Esophagus muscularis mucosa (tissue), 4 donors: ENCODE data around the gene SYF2. TPM values are rescaled to one million over a fixed set of nuclear protein-coding genes. Genes with fewer than 3 reads are reported as not detected.
"Not testable (repeated sequence)": the region's sequence is repeated elsewhere in the genome, so short reads cannot be mapped to it uniquely, and the experiment has no call there.

ENCODE experiments used
- DNase-seq: peaks from one replicate; pipeline ENCODE4 v3.0.0-alpha.2; 2017; ENCODE audit errors: extremely low spot score
- H3K27ac ChIP-seq, 4 donors: fragments of 200-600 bp; sonication (generic); replicated peaks in 1 of 4; 1 replicate in 3 of 4; 2 replicates in 1 of 4; pipeline ENCODE4 v1.5.1; 2016 to 2019; ENCODE audit warnings: mild to moderate bottlenecking in 1 of 4
- H3K27me3 ChIP-seq, 4 donors: fragments of 200-600 bp; sonication (generic); one replicate each; pipeline versions ENCODE4 v1.5.1 to v1.6.0; 2016 to 2019
- H3K36me3 ChIP-seq, 4 donors: fragments of 200-600 bp; sonication (generic); one replicate each; pipeline ENCODE4 v1.5.1; 2016 to 2019
- H3K4me1 ChIP-seq, 4 donors: fragments of 200-600 bp; sonication (generic); one replicate each; pipeline ENCODE4 v1.5.1; 2016 to 2019
- H3K4me3 ChIP-seq, 4 donors: fragments of 200-600 bp; sonication (generic); 1 replicate in 2 of 4; 2 replicates in 2 of 4; pipeline ENCODE4 v1.5.1; 2016 to 2019; ENCODE audit warnings: mild to moderate bottlenecking in 4 of 4, moderate library complexity in 1 of 4
- H3K9me3 ChIP-seq, 4 donors: fragments of 200-600 bp; sonication (generic); 1 replicate in 3 of 4; 2 replicates in 1 of 4; pipeline ENCODE4 v1.5.1; 2016 to 2019
- EP300 ChIP-seq: sonication (generic); formaldehyde crosslinking; IDR thresholded peaks from one replicate; pipeline ENCODE4 v1.6.1; 2017; ENCODE audit warnings: antibody characterized with exemption
- POLR2A ChIP-seq: fragments of 450-650 bp; IDR thresholded peaks from one replicate; pipeline ENCODE4 v1.6.1; 2017; ENCODE audit warnings: antibody characterized with exemption, moderate library complexity, mild to moderate bottlenecking, low read depth
- POLR2AphosphoS5 ChIP-seq, 2 donors: sonication (generic); formaldehyde crosslinking; IDR thresholded peaks; one replicate each; pipeline ENCODE4 v1.6.1; 2017; ENCODE audit warnings: antibody characterized with exemption in 2 of 2
- WGBS: methylation state at CpG from one replicate; pipeline ENCODE4 v1.1.5; 2018; 5-methylcytosine and 5-hydroxymethylcytosine counted together
- intact Hi-C: fragments of 100-400 bp; cut with DNase I; formaldehyde crosslinking; loops from one replicate; pipeline ENCODE4 v1.15.1; 2023
- total RNA-seq, 4 donors: library from RNA; depleted of rRNA; stranded (reverse); fragments of >200 nt; gene quantifications; one replicate each; pipeline versions ENCODE4 v1.1.0 to v1.2.1, GENCODE V29; 2016
- TF ChIP-seq, protein P1 (sequence below), 3 experiments: fragments of 200-600 bp in 2 of 3; fragments of 450-650 bp in 1 of 3; sonication (generic) in 2 of 3; IDR thresholded peaks; one replicate each; pipeline ENCODE4 v1.5.1; 2017 to 2019; ENCODE audit warnings: antibody characterized with exemption in 3 of 3, mild to moderate bottlenecking in 2 of 3, moderate library complexity in 1 of 3

The SYF2 gene
- total RNA-seq, 4 donors from 2014 or later, result 56.9 to 76.7 (median 65.2) TPM

DNA sequence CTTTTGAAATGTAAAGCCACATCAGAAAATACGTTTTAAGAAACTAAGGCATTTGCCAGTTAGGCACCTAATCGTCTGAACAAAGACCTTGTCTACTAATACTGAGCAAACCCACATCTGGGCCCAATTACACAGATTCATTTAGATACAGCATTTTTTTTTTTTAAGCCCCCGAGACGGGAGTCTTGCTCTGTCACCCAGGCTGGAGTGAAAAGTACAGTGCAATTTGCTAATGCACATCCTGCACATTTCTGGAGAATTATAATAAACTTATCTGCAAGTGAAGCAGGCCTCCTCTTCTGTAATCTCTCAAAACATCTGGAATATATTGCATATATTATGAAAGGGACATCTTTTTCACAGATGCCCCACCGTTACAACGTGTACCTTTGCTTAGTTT, 11.6 kb upstream of the SYF2 start:
- peaks cover 48 to 72% (median 61%) of the 10 kb centered on the region in 4 donors for H3K4me1 ChIP-seq

DNA sequence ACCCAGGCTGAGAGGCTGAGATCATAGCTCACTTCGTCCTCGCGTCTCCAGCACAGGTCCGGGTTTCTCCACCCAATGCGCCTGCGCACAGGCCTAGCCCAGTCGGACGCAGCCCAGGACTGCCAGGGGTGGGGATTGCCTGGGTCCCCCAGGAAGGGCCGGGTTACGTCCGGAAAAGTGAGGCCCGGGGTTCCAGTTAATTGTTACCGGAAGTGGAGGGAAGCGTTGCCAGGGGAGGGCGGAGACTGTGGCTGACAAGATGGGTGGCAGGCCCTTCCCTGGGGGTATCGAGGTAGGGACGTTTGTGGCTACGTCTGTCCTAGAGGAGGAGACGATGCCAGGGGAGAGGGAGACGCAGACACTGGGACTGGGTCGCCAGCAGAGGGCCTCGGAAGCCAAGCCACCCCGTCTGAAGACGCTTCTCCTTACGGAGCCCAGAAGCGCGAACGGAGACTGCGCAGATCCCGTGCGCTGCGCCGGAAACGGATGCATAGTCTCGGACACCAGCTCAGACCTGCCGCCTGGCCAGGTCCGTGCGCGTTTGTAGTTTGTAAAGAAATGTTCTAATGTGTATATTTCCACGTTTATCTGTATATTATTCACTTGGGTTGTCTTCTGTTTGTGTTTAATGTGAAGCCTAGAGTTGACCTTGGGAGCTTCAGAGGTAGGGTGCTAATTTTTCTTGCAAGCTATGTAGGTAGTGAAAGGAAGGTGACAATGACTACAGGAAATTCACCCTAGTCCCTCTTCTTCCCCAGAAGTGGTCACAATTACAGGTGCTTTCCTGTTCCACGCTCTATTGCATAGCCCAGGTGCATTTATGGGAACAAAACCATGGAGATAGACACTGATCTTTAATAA, 7.6 kb upstream of the SYF2 start:
- Histone ChIP-seq H3K27me3 (no peaks in the 10 kb centered on the region), H3K4me1 (peaks cover 36 to 65% (median 50%) of the 10 kb centered on the region in 4 donors), H3K4me3 (peak overlapping the region; percentile 53 to 62 (median 59)), H3K9me3 (no peaks in the 10 kb centered on the region), H3K36me3 (peaks cover 28 to 52% (median 36%) of the 10 kb centered on the region in 4 donors), H3K27ac (peak overlapping the region; percentile 89 to 93 (median 89))
- WGBS, result 2% methylated on average over 32 of the region's 41 CpGs
- TF ChIP-seq, protein P1, sequence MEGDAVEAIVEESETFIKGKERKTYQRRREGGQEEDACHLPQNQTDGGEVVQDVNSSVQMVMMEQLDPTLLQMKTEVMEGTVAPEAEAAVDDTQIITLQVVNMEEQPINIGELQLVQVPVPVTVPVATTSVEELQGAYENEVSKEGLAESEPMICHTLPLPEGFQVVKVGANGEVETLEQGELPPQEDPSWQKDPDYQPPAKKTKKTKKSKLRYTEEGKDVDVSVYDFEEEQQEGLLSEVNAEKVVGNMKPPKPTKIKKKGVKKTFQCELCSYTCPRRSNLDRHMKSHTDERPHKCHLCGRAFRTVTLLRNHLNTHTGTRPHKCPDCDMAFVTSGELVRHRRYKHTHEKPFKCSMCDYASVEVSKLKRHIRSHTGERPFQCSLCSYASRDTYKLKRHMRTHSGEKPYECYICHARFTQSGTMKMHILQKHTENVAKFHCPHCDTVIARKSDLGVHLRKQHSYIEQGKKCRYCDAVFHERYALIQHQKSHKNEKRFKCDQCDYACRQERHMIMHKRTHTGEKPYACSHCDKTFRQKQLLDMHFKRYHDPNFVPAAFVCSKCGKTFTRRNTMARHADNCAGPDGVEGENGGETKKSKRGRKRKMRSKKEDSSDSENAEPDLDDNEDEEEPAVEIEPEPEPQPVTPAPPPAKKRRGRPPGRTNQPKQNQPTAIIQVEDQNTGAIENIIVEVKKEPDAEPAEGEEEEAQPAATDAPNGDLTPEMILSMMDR (IDR thresholded peaks at IDR 0.05), result peak; percentile 57 to 67 (median 58)
- no peak for TF ChIP-seq EP300
- peak; percentile 73 to 80 for TF ChIP-seq POLR2AphosphoS5 (IDR thresholded peaks at IDR 0.05)
- no peak for TF ChIP-seq POLR2A
- DNase-seq, result peak; percentile 97
- intact Hi-C loops, result loop anchor here (10.0 kb wide), 1 partner anchor 565 kb away; the partner anchor contains the start of gene SELENON

More for the DNA sequence above, 11.6 kb upstream of the SYF2 start:
- Histone ChIP-seq H3K27ac (no peak overlapping the region), H3K36me3 (peaks cover 30 to 47% (median 41%) of the 10 kb centered on the region in 4 donors), H3K9me3 (no peaks in the 10 kb centered on the region), H3K27me3 (peaks cover 0 to 3% (median 0%) of the 10 kb centered on the region in 4 donors), H3K4me3 (no peak overlapping the region)
- 55% methylated on average over 6 of the region's 6 CpGs for WGBS
- no peak for DNase-seq
- intact Hi-C loops, result loop anchor here (10.0 kb wide), 1 partner anchor 561 kb away; the partner anchor contains the start of gene SELENON
- TF ChIP-seq POLR2AphosphoS5 (IDR thresholded peaks at IDR 0.05), result no peak
- TF ChIP-seq, protein P1 (IDR thresholded peaks at IDR 0.05), result no peak
- TF ChIP-seq EP300, result no peak
- TF ChIP-seq POLR2A, result no peak

DNA sequence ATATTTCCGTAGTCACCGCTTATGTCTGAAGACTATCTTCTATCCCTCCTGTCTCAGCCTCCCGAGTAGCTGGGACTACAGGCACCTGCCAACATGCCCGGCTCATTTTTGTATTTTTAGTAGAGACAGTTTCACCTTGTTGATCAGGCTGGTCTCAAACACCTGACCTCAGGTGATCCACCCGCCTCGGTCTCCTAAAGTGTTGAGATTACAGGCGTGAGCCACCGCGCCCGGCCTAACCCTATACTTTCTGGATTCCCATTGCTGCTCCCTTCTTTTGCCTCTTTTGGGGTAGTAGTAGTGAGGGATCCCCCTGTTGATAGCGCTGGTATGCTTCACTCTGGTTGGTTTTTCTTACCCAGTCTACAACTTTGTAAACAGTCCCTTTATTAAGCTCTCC, 5.7 kb upstream of the SYF2 start:
- WGBS, result 89% methylated on average over 11 of the region's 11 CpGs
- Histone ChIP-seq H3K36me3 (peaks cover 9 to 37% (median 18%) of the 10 kb centered on the region in 4 donors), H3K4me1 (peaks cover 42 to 67% (median 52%) of the 10 kb centered on the region in 4 donors), H3K4me3 (no peak overlapping the region), H3K27ac (peak overlapping the region in 1 of 4 donors; percentile 93), H3K27me3 (no peaks in the 10 kb centered on the region), H3K9me3 (no peaks in the 10 kb centered on the region)
- intact Hi-C loops, result no loop called here
- TF ChIP-seq POLR2A (no peak), POLR2AphosphoS5 (IDR thresholded peaks at IDR 0.05) (no peak)
- TF ChIP-seq, protein P1 (IDR thresholded peaks at IDR 0.05), result no peak
- no peak for DNase-seq

DNA sequence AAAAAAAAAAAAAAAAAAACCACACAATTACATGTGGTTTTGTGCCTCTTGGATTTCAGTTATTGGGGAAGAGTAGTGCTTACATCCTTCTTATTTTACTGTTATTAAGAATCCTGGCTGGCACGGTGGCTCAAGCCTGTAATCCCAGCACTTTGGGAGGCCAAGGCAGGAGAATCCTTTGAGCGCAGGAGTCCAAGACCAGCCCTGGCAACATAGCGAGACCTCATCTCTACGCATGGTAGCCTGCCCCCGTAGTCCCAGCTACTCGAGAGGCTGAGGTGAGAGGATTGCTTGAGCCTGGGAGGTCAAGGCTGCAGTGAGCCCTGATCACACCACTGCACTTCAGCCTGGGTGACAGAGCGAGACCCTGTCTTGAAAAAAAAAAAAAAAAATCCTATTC, 4.0 kb upstream of the SYF2 start:
- H3K4me3 ChIP-seq, DNase-seq, H3K27me3 ChIP-seq, intact Hi-C loops, H3K27ac ChIP-seq, H3K9me3 ChIP-seq: not testable (repeated sequence)
- WGBS, result 93% methylated on average over 6 of the region's 7 CpGs
- peaks cover 0 to 21% (median under 1%) of the 10 kb centered on the region in 4 donors for H3K36me3 ChIP-seq
- peaks cover 43 to 60% (median 53%) of the 10 kb centered on the region in 4 donors for H3K4me1 ChIP-seq

DNA sequence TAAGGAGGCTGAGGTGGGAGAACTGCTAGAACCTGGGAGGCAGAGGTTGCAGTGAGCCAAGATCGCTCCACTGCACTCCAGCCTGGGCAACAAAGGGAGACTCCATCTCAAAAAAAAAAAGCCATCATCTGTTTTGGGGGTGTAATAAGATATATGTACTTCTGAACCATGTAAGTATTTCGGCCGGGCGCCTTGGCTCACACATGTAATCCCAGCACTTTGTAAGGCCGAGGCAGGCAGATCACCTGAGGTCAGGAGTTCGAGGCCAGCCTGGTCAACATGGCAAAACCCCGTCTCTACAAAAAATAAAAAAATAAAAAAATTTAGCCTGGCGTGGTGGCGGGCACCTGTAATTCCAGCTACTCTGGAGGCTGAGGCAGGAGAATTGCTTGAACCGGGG, 3.1 kb upstream of the SYF2 start:
- H3K27me3 ChIP-seq, intact Hi-C loops, DNase-seq, H3K9me3 ChIP-seq, H3K4me3 ChIP-seq, H3K27ac ChIP-seq: not testable (repeated sequence)
- H3K36me3 ChIP-seq, result peaks cover 0 to 25% (median 7%) of the 10 kb centered on the region in 4 donors
- H3K4me1 ChIP-seq, result peaks cover 38 to 60% (median 53%) of the 10 kb centered on the region in 4 donors
- WGBS, result 96% methylated on average over 10 of the region's 10 CpGs
